Activated T-cell treated with anti-CD3 and anti-CD28 coated beads, Interleukin-2, amount 50 U/mL, for 1 hour (primary cell): ENCODE measurements around the gene CABP4.

Experiments
- DNase-seq: peaks from one replicate; pipeline ENCODE4 v3.0.0-alpha.2; 2020

Gene CABP4

DNA sequence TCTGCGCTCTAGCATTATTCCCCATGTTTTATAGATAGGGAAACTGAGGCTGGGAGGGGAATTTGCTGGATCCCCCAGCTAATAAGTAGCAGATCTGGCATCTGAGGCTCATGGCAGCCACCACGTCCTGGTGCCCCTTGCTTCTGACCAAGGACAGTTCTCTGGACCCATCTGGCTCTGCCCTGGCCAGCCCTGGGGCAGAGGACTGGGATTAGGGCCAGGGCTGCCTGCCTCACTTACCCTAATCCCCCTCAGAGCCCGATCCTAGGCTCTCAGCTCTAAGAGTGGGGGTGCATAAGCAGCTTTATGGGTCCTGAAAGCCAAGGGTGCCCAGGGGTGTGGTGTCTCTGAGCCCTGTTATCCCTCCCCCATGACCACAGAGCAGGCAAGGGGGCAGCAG is at the start of gene CABP4:
Gene CABP4 (plus strand): TSS at position 301 of the 400 bp plus-strand sequence. CDS start 70 bp downstream, at position 371.
- DNase-seq: no peak

- no peak for DNase-seq
Measured at GRCh38 chr11:67405688-67406339, 49.3 kb upstream of the CABP4 start.

DNA sequence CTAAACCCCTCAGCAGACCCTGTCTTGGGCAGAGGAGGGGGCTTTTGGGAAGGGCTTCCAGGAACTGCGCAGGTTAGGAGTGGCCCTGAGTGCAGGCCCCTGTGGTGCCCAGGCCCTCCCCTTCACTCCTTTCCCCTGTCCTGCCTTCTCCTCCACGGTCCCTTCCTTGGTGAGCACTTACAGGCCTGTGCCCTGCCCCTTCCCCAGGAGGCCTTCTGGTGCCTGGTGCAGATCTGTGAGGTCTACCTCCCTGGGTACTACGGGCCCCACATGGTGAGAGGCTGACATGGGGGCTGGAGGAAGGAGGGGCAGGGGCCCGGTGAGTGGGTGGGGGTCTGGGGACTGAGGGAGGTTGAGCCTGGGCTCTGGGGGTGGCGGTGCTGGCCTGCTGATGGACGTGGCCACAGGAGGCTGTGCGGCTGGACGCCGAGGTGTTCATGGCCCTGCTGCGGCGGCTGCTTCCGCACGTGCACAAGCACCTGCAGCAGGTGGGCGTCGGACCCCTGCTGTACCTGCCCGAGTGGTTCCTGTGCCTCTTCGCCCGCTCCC is 48.7 kb upstream of the CABP4 start:
- no peak for DNase-seq

GRCh38 chr11:67406969-67407687 is 48.0 kb upstream of the CABP4 start:
- peak; percentile 52 for DNase-seq

GRCh38 chr11:67407688-67408163 is 47.4 kb upstream of the CABP4 start:
- DNase-seq: peak; percentile 31

GRCh38 chr11:67408437-67409200 is 46.5 kb upstream of the CABP4 start:
- DNase-seq: peak; percentile 49

- DNase-seq: peak; percentile 68
Measured at GRCh38 chr11:67409261-67409666, 45.9 kb upstream of the CABP4 start.

GRCh38 chr11:67409781-67410368 is 45.3 kb upstream of the CABP4 start:
- peak; percentile 34 for DNase-seq

DNA sequence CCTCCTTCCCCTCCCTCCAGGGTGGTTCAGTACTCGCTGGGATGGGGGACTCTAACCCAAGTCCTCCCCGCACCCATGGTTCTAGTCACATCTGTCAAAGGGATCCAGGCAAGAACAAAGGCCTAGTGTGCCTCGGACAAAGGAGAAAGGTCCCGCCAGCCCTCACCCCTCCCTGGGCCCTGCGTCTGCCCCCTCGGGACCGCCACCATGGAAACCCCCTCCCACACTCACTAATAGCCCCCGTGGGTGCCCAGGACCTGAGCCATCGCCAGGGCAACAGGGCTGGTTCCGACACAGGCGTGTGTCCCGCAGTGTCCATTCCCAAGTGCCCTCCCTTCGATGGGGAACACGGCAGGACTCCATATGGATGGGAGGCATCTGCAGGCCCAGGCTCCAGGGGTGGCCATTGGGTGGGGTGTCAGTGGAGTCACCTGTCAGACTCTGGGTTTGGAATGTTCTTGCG is 44.8 kb upstream of the CABP4 start:
- no peak for DNase-seq

- DNase-seq: no peak
Measured at GRCh38 chr11:67410984-67411784, 44.0 kb upstream of the CABP4 start.

- DNase-seq: no peak
Measured at GRCh38 chr11:67411785-67412152, 43.4 kb upstream of the CABP4 start.

GRCh38 chr11:67412495-67413179 is 42.5 kb upstream of the CABP4 start:
- DNase-seq: no peak

DNA sequence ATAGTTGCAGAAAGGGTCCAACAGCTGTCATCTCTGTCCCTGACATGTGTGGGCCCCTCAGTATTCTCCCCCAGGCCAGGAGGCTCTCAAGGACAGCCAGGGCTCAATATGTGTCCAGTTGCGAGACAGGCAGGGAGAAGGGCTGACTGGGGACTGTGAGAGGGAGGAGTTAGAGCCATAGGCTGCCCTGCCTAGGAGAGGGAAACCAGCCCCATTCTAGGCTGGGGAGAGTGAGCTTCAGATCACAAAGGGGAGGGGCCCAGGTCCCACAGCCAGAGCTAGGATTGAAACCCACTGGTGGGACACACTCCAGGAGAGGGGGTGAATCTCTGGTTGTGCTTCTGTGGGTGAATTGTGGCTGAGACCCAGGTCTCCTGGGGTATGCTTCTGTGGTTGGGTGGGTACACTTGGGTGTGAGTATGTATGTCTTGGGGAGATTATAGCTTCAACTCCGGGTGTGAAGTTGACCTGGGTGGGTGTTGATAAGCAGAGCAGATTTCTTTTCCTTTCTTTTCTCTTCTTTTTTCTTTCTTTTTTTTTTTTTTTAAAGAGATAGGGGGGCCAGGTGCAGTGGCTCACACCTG is 41.8 kb upstream of the CABP4 start:
- DNase-seq: no peak

- DNase-seq: peak; percentile 39
Measured at GRCh38 chr11:67415501-67416304, 39.5 kb upstream of the CABP4 start, which contains the start of gene CARNS1. Gene CARNS1 (plus strand): TSS chr11:67415678. CDS start chr11:67416200, 522 bp downstream.

DNA sequence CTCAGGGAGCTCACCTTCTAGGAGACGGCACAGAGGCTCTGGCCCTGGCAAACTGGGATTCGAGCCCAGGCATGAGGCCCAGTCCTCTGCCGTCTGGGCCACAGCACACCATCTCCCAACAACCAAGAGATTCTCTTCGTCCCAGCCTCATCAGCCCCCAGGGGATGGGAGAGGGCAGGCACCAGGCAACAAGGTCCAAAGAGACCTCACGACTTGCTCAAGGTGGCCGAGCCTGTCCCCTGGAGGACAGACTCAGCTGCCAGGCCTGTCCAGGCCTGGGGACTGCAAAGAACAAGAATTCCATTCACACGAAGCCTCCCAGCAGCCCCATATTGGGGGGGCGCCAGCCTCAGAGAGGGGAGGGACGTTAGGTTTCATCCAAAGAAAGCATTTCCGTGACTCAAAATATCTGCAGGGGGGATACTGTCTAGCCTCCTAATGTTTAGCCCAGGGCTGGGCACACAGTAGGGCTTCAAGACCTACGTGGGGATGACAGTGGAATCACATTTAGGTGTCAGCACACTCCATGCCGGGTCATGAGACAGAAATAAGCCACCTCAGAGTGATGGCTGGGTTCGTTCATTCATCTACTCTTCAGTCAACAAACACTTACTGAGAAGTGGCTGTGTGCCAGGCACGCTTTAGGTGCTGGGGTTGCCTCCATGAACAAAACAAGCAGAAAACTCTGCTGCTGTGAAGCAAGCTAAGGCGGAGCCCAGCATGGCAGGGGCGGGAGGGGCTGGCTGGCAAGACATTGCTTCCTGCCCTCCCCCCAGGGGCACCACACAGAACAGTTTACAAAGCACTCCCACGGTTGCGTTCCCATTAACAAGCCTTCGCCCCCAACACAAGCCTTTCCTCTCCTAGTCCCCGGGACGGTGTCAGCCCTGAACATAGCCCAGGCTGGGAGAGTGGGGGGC is 38.5 kb upstream of the CABP4 start:
- DNase-seq: peak; percentile 83

- DNase-seq: peak; percentile 35
Measured at GRCh38 chr11:67417425-67417824, 37.7 kb upstream of the CABP4 start.

DNA sequence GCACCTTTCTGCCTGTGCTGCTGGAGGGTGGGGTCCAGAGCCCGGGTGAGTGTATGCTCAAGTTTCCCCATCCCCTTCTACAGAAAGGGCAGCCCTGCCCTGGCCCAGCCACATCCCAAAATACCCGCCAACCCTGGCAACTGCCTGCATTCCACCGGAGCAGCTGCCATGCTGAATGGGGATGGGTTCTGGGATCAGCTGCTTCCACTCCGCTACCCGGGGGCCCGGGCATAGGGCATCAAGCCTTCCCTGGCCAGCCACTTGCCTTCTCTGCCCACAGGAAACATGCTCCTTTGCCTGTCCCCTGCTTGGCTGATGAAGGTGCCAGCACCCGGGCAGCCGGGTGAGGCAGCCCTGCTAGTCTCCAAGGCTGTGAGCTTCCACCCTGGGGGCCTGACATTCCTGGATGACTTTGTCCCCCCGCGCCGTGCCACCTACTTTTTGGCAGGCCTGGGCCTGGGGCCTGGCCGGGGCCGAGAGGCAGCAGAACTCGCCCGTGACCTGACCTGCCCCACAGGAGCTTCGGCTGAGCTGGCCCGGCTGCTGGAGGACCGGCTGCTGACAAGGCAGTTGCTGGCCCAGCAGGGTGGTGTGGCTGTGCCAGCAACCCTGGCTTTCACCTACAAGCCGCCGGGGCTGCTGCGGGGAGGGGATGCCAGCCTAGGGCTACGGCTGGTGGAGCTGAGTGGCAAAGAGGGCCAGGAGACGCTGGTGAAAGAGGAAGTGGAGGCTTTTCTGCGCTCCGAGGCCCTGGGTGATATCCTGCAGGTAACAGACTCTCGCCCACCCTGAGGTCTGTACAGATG is 36.5 kb upstream of the CABP4 start:
- peak; percentile 62 for DNase-seq
